T-helper 2 cell treated with Interferon-gamma antibody and Interleukin-4, amounts not matched to agents 100 ng/mL and 5 ng/mL, for 36 hours (primary cell): ENCODE measurements around the gene PCDHGA11. TPM values are rescaled to one million over a fixed set of nuclear protein-coding genes. Genes with fewer than 3 reads are reported as not detected.
"Not testable (repeated sequence)": the region's sequence is repeated elsewhere in the genome, so short reads cannot be mapped to it uniquely, and the experiment has no call there.

Experiments used
- intact Hi-C: fragments of 100-400 bp; cut with micrococcal nuclease; formaldehyde crosslinking; loops from one replicate; pipeline ENCODE4 v1.15.1; 2023
- total RNA-seq: library from RNA; stranded (reverse); gene quantifications from 2 replicates; pipeline ENCODE4 v1.2.3, GENCODE V29; 2022

Gene PCDHGA11
- 0.11 and 0.25 TPM in 2 replicates for total RNA-seq

DNA sequence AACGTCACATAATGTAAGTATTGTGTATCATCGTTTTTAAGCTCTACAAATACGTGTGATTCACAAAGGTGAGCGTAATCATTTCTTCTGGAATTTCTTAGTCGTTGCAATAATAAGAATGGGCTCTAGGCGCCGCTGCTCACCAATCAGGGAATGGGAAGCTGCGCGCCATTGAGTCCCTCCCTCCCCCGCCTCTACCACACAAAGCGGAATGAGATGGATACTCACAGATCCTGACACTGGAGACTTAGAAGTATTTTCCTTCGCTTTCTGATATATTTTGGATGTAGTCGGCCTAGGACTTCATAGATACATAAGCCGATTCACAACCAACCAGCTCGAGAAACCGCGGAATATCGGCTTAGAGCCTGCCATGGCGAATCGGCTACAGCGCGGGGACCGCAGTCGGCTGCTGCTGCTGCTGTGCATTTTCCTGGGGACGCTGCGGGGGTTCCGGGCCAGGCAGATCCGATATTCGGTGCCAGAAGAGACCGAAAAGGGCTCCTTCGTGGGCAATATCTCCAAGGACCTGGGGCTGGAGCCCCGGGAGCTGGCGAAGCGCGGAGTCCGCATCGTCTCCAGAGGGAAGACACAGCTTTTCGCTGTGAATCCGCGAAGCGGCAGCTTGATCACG, at the start of gene PCDHGA11:
PCDHGA11 (plus strand) TSS at position 197 of the 634 bp plus-strand sequence; CDS start at position 374, 177 bp downstream.
- intact Hi-C loops: loop anchor here (5.0 kb wide), 2 partner anchors 56 to 59 kb away; partner anchors contain the start of genes PCDHGA5 and PCDHGC3

DNA sequence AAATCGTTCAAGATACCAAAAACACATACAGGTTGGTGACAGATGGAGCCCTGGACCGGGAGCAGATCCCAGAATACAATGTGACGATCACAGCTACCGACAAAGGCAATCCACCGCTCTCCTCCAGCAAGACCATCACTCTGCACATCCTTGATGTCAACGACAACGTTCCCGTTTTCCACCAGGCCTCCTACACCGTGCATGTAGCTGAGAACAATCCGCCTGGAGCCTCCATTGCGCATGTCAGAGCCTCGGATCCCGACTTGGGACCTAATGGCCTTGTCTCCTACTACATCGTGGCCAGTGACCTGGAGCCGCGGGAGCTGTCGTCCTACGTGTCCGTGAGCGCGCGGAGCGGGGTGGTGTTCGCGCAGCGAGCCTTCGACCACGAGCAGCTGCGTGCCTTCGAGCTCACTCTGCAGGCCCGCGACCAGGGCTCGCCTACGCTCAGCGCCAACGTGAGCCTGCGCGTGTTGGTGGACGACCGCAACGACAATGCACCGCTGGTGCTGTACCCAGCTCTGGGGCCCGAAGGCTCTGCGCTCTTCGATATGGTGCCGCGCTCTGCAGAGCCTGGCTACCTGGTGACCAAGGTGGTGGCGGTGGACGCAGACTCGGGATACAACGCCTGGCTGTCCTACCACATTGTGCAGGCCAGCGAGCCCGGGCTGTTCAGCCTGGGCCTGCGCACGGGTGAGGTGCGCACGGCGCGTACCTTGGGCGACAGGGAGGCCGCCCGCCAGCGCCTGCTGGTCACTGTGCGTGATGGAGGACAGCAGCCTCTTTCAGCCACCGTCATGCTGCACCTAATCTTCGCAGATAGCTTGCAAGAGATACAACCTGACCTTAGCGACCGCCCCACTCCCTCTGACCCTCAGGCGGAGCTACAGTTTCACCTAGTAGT, 49.0 kb upstream of the PCDHGA11 start:
- intact Hi-C loops: no loop called here

DNA sequence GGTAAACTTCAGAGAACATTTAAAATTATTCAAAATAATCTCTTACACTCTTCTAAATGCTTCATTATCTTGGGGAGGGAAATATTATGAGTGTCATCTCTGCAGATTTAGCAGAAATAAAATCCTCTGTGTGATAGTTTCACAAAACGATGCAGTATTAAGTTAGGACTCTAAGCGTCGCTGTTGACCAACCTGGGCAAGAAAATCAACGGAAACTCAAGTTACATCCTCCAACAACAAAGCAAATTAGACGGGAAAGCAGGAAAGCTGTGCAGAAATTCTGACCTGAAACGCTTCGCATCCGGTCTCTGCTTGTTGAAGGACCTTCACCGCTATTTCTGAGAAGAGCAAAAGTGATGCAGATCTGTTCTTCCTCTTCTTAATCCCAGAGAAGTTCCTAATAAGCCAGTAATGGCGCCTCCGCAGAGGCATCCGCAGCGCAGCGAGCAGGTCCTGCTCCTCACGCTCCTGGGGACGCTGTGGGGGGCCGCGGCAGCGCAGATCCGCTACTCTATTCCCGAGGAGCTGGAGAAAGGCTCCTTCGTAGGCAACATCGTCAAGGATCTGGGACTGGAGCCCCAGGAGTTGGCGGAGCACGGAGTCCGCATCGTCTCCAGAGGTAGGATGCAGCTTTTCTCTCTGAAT, 47.1 kb upstream of the PCDHGA11 start, which contains the start of gene PCDHGA6:
PCDHGA6 (plus strand) TSS at position 219 of the 645 bp plus-strand sequence; CDS start at position 412, 193 bp downstream.
- intact Hi-C loops: no loop called here

DNA sequence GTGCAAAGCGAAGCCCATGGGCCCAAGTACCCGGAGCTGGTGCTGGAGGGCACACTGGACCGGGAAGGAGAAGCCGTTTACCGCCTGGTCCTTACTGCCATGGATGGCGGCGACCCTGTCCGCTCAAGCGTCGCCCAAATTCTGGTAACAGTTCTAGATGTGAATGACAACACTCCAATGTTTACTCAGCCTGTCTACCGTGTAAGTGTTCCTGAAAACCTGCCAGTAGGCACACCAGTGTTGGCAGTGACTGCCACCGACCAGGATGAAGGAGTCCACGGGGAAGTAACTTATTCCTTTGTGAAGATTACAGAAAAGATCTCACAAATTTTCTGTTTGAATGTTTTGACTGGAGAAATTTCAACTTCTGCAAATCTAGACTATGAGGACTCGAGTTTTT, 46.2 kb upstream of the PCDHGA11 start:
- intact Hi-C loops: no loop called here

DNA sequence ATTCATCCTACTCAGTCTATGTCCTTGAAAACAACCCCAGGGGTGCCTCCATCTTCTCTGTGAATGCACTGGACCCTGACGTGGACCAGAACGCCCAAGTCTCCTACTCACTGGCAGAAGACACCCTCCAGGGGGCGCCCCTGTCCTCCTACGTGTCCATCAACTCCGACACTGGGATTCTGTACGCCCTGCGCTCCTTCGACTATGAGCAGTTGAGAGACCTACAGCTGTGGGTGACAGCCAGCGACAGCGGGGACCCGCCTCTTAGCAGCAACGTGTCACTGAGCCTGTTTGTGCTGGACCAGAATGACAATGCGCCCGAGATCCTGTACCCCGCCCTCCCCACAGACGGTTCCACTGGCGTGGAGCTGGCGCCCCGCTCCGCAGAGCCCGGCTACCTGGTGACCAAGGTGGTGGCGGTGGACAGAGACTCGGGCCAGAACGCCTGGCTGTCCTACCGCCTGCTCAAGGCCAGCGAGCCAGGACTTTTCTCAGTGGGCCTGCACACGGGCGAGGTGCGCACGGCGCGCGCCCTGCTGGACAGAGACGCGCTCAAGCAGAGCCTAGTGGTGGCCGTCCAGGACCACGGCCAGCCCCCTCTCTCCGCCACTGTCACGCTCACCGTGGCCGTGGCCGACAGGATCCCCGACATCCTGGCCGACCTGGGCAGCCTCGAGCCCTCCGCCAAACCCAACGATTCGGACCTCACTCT, 45.3 kb upstream of the PCDHGA11 start:
- intact Hi-C loops: not testable (repeated sequence)

DNA sequence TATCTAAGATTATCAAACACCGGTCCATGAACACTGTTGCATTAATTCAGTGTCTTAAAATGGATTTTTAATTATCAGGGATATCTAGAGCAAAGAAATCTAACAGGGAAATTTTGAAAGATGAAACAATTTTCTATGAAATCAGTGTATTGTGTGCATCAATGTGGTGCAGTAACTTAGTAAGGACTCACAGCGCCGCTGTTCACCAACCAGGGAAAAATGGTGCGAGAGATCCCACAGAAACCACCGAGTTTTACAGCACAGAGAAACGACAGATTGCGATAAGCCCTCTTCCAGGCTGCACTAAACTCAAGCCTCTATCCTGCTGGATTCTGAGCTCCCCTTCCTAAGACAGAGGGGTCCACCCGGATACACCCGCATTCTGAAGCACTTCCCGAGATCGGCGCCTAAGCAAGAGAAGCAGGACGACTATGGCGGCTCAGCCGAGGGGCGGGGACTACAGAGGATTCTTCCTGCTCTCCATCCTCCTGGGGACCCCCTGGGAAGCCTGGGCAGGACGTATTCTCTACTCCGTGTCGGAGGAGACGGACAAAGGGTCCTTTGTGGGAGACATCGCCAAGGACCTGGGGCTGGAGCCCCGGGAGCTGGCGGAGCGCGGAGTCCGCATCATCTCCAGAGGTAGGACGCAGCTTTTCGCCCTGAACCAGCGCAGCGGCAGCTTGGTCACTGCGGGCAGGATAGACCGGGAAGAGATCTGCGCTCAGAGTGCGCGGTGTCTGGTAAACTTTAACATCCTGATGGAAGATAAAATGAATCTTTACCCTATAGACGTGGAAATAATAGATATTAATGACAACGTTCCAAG, 38.2 kb upstream of the PCDHGA11 start, which contains the start of gene PCDHGA7:
PCDHGA7 (plus strand) TSS at position 274 of the 826 bp plus-strand sequence; CDS start at position 432, 158 bp downstream.
- intact Hi-C loops: no loop called here

DNA sequence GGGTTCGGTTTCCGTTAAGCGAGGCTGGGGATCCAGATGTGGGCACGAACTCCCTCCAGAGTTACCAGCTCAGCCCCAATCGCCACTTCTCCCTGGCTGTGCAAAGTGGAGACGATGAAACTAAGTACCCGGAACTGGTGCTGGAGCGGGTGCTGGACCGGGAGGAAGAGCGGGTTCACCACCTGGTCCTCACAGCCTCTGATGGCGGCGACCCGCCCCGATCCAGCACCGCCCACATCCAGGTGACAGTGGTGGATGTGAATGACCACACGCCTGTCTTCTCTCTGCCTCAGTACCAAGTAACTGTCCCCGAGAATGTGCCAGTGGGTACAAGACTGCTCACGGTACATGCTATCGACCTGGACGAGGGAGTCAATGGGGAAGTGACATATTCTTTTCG, 37.5 kb upstream of the PCDHGA11 start:
- intact Hi-C loops: no loop called here

DNA sequence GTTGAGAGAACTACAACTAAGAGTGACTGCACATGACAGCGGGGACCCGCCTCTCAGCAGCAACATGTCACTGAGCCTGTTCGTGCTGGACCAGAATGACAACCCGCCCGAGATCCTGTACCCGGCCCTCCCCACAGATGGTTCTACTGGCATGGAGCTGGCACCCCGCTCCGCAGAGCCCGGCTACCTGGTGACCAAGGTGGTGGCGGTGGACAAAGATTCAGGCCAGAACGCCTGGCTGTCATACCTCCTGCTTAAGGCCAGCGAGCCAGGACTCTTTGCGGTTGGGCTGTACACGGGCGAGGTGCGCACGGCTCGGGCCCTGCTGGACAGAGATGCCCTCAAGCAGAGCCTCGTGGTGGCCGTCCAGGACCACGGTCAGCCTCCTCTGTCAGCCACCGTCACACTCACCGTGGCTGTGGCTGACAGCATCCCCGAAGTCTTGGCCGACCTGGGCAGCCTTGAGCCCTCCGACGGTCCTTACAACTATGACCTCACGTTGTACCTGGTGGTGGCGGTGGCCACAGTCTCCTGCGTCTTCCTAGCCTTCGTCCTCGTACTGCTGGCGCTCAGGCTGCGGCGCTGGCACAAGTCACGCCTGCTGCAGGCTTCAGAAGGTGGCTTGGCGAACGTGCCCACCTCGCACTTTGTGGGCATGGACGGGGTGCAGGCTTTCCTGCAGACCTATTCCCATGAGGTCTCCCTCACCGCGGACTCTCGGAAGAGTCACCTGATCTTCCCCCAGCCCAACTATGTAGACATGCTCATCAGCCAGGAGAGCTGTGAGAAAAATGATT, 36.2 kb upstream of the PCDHGA11 start:
- intact Hi-C loops: no loop called here

DNA sequence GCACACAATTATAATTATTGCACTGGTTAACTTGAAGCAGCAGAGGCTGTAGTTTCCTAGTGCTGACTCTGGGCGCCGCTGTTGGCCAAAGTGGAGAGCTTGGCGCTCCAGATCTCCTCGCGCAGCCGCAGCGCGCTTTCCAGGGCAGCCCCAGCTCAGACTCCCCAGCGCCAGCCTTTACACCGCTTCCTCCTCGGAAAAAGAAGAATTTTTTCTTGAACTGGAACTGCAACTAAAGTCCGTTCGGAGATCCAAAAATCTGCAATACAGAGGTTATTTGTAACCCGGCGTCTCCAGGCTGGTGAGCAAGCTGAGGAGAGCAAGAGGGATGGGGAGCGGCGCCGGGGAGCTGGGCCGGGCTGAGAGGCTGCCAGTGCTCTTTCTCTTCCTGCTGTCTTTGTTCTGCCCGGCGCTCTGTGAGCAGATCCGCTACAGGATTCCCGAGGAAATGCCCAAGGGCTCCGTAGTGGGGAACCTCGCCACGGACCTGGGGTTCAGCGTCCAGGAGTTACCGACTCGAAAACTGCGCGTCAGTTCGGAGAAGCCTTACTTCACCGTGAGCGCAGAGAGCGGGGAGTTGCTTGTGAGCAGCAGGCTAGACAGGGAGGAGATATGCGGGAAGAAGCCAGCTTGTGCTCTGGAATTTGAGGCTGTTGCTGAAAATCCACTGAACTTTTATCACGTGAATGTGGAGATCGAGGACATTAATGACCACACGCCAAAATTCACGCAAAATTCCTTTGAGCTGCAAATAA, 33.1 kb upstream of the PCDHGA11 start, which contains the start of gene PCDHGB4:
PCDHGB4 (plus strand) TSS at position 142 of the 755 bp plus-strand sequence; CDS start at position 329, 187 bp downstream.
- intact Hi-C loops: not testable (repeated sequence)

DNA sequence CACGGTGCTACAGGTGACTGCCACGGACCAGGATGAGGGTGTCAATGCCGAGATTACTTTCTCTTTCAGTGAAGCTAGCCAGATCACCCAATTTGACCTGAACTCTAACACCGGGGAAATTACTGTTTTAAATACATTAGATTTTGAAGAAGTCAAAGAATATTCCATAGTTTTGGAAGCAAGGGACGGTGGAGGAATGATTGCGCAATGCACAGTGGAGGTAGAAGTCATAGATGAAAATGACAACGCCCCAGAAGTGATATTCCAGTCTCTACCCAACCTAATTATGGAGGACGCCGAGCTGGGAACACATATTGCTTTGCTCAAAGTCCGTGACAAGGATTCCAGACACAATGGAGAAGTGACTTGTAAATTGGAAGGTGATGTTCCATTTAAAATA, 32.2 kb upstream of the PCDHGA11 start:
- intact Hi-C loops: no loop called here

DNA sequence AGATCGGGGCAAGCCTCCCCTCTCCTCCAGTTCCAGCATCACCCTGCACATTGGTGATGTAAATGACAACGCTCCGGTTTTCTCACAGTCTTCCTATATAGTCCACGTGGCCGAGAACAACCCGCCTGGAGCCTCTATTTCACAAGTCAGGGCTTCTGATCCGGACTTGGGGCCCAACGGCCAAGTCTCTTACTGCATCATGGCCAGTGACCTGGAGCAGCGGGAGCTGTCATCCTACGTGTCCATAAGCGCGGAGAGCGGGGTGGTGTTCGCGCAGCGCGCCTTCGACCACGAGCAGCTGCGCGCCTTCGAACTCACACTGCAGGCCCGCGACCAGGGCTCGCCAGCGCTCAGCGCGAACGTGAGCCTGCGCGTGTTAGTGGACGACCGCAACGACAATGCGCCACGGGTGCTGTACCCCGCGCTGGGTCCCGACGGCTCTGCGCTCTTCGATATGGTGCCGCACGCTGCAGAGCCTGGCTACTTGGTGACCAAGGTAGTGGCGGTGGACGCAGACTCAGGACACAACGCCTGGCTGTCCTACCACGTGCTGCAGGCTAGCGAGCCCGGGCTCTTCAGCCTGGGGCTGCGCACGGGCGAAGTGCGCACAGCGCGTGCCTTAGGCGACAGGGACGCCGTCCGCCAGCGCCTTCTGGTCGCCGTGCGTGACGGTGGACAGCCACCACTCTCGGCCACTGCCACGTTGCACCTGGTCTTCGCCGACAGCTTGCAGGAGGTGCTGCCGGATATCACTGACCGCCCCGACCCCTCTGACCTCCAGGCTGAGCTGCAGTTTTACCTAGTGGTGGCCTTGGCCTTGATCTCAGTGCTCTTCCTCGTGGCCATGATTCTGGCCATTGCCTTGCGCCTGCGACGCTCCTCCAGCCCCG, 31.5 kb upstream of the PCDHGA11 start:
- intact Hi-C loops: no loop called here

DNA sequence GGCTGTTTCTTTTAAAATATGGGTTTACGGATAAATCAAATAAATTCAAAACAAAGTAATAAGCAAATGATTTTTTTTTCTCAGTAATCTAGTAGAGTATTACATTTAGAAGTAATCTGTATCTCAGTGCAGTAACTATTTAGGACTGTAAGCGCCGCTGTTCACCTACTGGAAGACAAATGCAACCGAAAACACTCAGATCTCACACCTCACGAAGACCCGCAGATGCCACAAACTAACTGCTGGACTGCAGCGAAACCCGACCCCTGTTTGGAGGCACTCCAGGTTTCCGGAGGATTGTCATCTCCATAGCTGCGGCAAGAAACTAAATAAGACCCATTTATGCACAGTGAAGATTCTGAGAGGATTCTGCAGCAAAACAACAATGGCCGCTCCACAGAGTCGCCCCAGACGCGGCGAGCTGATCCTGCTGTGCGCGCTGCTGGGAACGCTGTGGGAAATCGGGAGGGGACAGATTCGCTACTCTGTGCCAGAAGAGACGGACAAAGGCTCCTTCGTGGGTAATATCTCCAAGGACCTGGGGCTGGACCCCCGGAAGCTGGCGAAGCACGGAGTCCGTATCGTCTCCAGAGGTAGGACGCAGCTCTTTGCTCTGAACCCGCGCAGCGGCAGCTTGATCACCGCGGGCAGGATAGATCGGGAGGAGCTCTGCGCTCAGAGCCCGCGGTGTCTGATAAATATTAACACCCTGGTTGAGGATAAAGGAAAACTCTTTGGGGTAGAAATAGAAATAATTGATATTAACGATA, 28.2 kb upstream of the PCDHGA11 start, which contains the start of gene PCDHGA8:
PCDHGA8 (plus strand) TSS at position 205 of the 770 bp plus-strand sequence; CDS start at position 386, 181 bp downstream.
- intact Hi-C loops: no loop called here

DNA sequence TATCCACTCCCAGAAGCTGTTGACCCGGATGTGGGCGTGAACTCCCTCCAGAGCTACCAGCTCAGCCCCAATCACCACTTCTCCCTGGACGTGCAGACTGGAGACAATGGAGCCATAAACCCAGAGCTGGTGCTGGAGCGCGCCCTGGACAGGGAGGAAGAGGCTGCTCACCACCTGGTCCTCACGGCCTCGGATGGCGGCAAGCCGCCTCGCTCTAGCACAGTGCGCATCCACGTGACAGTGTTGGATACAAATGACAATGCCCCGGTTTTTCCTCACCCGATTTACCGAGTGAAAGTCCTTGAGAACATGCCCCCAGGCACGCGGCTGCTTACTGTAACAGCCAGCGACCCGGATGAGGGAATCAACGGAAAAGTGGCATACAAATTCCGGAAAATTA, 27.6 kb upstream of the PCDHGA11 start:
- intact Hi-C loops: no loop called here

DNA sequence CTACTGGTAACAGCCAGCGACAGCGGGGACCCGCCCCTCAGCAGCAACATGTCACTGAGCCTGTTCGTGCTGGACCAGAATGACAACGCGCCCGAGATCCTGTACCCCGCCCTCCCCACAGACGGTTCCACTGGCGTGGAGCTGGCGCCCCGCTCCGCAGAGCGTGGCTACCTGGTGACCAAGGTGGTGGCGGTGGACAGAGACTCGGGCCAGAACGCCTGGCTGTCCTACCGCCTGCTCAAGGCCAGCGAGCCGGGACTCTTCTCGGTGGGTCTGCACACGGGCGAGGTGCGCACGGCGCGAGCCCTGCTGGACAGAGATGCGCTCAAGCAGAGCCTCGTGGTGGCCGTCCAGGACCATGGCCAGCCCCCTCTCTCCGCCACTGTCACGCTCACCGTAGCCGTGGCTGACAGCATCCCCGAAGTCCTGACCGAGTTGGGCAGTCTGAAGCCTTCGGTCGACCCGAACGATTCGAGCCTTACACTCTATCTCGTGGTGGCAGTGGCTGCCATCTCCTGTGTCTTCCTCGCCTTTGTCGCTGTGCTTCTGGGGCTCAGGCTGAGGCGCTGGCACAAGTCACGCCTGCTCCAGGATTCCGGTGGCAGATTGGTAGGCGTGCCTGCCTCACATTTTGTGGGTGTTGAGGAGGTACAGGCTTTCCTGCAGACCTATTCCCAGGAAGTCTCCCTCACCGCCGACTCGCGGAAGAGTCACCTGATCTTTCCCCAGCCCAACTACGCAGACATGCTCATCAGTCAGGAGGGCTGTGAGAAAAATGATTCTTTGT, 26.3 kb upstream of the PCDHGA11 start:
- intact Hi-C loops: not testable (repeated sequence)

DNA sequence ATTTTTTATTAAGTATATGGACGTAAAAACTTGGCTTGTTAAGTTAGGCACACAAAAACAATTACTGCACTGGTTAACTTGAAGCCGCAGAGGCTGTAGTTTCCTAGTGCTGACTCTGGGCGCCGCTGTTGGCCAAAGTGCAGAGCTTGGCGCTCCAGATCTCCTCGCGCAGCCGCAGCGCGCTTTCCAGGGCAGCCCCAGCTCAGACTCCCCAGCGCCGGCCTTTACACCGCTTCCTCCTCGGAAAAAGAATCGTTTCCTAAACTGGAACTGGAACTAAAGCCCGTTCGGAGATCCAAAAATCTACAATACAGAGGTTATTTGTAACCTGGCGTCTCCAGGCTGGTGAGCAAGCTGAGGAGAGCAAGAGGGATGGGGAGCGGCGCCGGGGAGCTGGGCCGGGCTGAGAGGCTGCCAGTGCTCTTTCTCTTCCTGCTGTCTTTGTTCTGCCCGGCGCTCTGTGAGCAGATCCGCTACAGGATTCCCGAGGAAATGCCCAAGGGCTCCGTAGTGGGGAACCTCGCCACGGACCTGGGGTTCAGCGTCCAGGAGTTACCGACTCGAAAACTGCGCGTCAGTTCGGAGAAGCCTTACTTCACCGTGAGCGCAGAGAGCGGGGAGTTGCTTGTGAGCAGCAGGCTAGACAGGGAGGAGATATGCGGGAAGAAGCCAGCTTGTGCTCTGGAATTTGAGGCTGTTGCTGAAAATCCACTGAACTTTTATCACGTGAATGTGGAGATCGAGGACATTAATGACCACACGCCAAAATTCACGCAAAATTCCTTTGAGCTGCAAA, 22.9 kb upstream of the PCDHGA11 start, which contains the start of gene PCDHGB5:
PCDHGB5 (plus strand) TSS at position 192 of the 796 bp plus-strand sequence; CDS start at position 373, 181 bp downstream.
- intact Hi-C loops: not testable (repeated sequence)
